Keratinocyte (primary cell): ENCODE results near the gene RPS21. TPM values are rescaled to one million over a fixed set of nuclear protein-coding genes. Genes with fewer than 3 reads are reported as not detected.
A peak's percentile ranks its signal among the peaks of the same experiment; 100 is the strongest.

ENCODE experiments used
- DNase-seq: peaks from one replicate; pipeline ENCODE4 v3.0.0-alpha.2; 2011; ENCODE audit warnings: low read depth, missing footprints, low spot score
- FAIRE-seq: peaks from 2 replicates; lab custom pipeline; 2011; peaks lifted over from hg19 to GRCh38; lab: Jason Lieb, UNC
- H2AFZ ChIP-seq: 2 replicates; pipeline ENCODE4 v1.6.0; 2012; ENCODE audit warnings: low read length, control low read depth, inconsistent platforms; ENCODE audit not compliant: control insufficient read depth
- H3K27ac ChIP-seq: 2 replicates; pipeline ENCODE4 v1.5.1; 2011; ENCODE audit warnings: low read length; ENCODE audit not compliant: control insufficient read depth, insufficient read depth
- H3K27me3 ChIP-seq: 3 replicates; pipeline ENCODE4 v1.6.0; 2011; ENCODE audit warnings: low read length; ENCODE audit not compliant: control insufficient read depth, insufficient read depth; ENCODE audit errors: extremely low read depth
- H3K36me3 ChIP-seq, 2 experiments: 2 replicates in 1 of 2; 3 replicates in 1 of 2; pipeline ENCODE4 v1.5.1; 2011; ENCODE audit warnings: low read length in 2 of 2, mild to moderate bottlenecking in 1 of 2; ENCODE audit not compliant: control insufficient read depth in 2 of 2, insufficient read depth in 2 of 2; ENCODE audit errors: extremely low read depth in 1 of 2
- H3K4me1 ChIP-seq: 3 replicates; pipeline ENCODE4 v1.5.1; 2011; ENCODE audit warnings: low read length; ENCODE audit not compliant: control insufficient read depth, insufficient read depth; ENCODE audit errors: extremely low read depth
- H3K4me2 ChIP-seq: 3 replicates; pipeline ENCODE4 v1.6.0; 2011; ENCODE audit warnings: low read depth, low read length; ENCODE audit not compliant: control insufficient read depth, insufficient read depth; ENCODE audit errors: extremely low read depth
- H3K4me3 ChIP-seq, 3 experiments: fragments of 200-600 bp in 1 of 3; sonication (generic) in 1 of 3; 2 replicates in 2 of 3; 3 replicates in 1 of 3; pipeline ENCODE4 v1.5.1; 2011 to 2016; ENCODE audit warnings: low read length in 3 of 3, mild to moderate bottlenecking in 3 of 3, control low read depth in 2 of 3, inconsistent platforms in 1 of 3, low read depth in 1 of 3, mixed read lengths in 1 of 3, mixed run types in 1 of 3, moderate library complexity in 1 of 3; ENCODE audit not compliant: control insufficient read depth in 2 of 3, insufficient read depth in 2 of 3; ENCODE audit errors: extremely low read depth in 1 of 3
- H3K79me2 ChIP-seq: 2 replicates; pipeline ENCODE4 v1.6.0; 2012; ENCODE audit warnings: low read length; ENCODE audit not compliant: control insufficient read depth, insufficient read depth
- H3K9ac ChIP-seq: 3 replicates; pipeline ENCODE4 v1.6.0; 2011; ENCODE audit warnings: low read length; ENCODE audit not compliant: control insufficient read depth, insufficient read depth; ENCODE audit errors: extremely low read depth
- H3K9me1 ChIP-seq: 3 replicates; pipeline ENCODE4 v1.6.0; 2011; ENCODE audit warnings: low read length; ENCODE audit not compliant: control insufficient read depth, insufficient read depth; ENCODE audit errors: extremely low read depth
- H3K9me3 ChIP-seq: 2 replicates; pipeline ENCODE4 v1.5.1; 2012; ENCODE audit warnings: low read depth, low read length; ENCODE audit not compliant: control insufficient read depth
- H4K20me1 ChIP-seq: 3 replicates; pipeline ENCODE4 v1.6.0; 2011; ENCODE audit warnings: low read length; ENCODE audit not compliant: control insufficient read depth, insufficient read depth; ENCODE audit errors: extremely low read depth
- CTCF ChIP-seq, 3 experiments: IDR thresholded peaks in 1 of 3; conservative IDR thresholded peaks in 1 of 3; optimal IDR thresholded peaks in 1 of 3; 2 replicates in 2 of 3; 3 replicates in 1 of 3; pipeline versions ENCODE3 to v1.5.1; 2011; ENCODE audit warnings: low read length in 3 of 3, mild to moderate bottlenecking in 3 of 3, moderate library complexity in 2 of 3, control low read depth in 1 of 3, inconsistent platforms in 1 of 3; ENCODE audit not compliant: insufficient read depth in 2 of 3; ENCODE audit errors: extremely low read depth in 1 of 3
- EZH2 ChIP-seq: IDR thresholded peaks from one replicate; pipeline ENCODE4 v1.6.1; 2012; ENCODE audit warnings: inconsistent platforms, mild to moderate bottlenecking, low read length, moderate library complexity
- dilution Hi-C: fragments of 300-500 bp; cut with MboI; formaldehyde crosslinking; loops from one replicate; pipeline ENCODE4 v1.7.0; 2020; ENCODE audit warnings: low sequenced_read_pairs; ENCODE audit not compliant: extremely low pct_ligation_motif_present
- polyA plus RNA-seq, 5 experiments: library from polyadenylated mRNA; depleted of rRNA in 3 of 5; stranded (reverse) in 3 of 5; stranded (forward) in 1 of 5; unstranded in 1 of 5; fragments of >200 nt; gene quantifications; 1 replicate in 1 of 5; 2 replicates in 3 of 5; 3 replicates in 1 of 5; pipeline versions ENCODE4 v1.2.1 to v1.2.3, GENCODE V29; 2011 to 2012; ENCODE audit warnings: missing spikeins in 2 of 5, low read depth in 1 of 5, low replicate concordance in 1 of 5

The RPS21 gene
- polyA plus RNA-seq, 1 donor (not counting 4 experiments of a cell fraction or from before 2014, with no cell fraction given): 3,874 TPM

DNA sequence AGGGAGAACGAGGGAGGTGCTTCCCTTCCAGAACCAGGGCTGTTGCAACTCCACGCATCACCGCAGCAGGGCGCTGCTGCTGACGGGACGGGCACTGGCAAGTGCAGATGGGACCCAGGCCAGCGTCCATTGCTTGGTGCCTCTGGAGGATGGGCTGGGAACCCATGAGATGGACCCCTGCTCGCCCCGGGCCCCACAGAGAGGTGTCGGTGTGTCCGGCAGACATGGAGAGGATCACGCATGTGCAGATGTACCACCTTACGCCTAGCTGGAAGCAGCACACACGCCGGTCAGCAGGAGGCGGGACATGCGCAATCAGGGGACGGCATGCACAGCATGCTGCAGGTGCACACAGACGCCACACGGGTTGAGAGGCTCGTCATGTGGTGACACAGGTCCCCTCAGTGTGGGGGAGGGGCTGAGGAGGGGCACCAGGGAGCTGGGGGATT, 14.5 kb downstream of the RPS21 start:
- H3K79me2 ChIP-seq: peaks cover 4% of the 10 kb centered on the region

GRCh38 chr20:62402456-62403150, 15.7 kb downstream of the RPS21 start:
- Histone ChIP-seq H3K9me1 (no peaks in the 10 kb centered on the region), H3K4me3 (no peak overlapping the region), H2AFZ (no peak overlapping the region), H3K27me3 (no peaks in the 10 kb centered on the region), H3K36me3 (peaks cover 0 to 1% of the 10 kb centered on the region in 2 experiments), H3K79me2 (peaks cover 7% of the 10 kb centered on the region), H4K20me1 (no peaks in the 10 kb centered on the region), H3K27ac (no peak overlapping the region), H3K9me3 (no peaks in the 10 kb centered on the region), H3K4me2 (no peak overlapping the region), H3K9ac (no peak overlapping the region), H3K4me1 (peaks cover 9% of the 10 kb centered on the region)
- TF ChIP-seq CTCF (optimal IDR thresholded peaks at IDR 0.05 in 1 of 3, IDR thresholded peaks at IDR 0.05 in 1 of 3, conservative IDR thresholded peaks at IDR 0.05 in 1 of 3; ENCODE audit: extremely low read depth in 1 of 3, insufficient read depth in 2 of 3, low read length in 3 of 3) (no peak), EZH2 (no peak)
- DNase-seq (no peak), FAIRE-seq (no peak)
- dilution Hi-C loops: no loop called here

More for the DNA sequence above, 14.5 kb downstream of the RPS21 start:
- H3K4me3 ChIP-seq: no peak overlapping the region
- H3K4me2 ChIP-seq: no peak overlapping the region
- no peak overlapping the region for H2AFZ ChIP-seq
- no peaks in the 10 kb centered on the region for H4K20me1 ChIP-seq
- DNase-seq (no peak), FAIRE-seq (no peak)
- peaks cover 3% of the 10 kb centered on the region for H3K4me1 ChIP-seq
- peaks cover 0 to 1% of the 10 kb centered on the region in 2 experiments for H3K36me3 ChIP-seq
- no peak overlapping the region for H3K9ac ChIP-seq
- H3K9me1 ChIP-seq: no peaks in the 10 kb centered on the region
- H3K9me3 ChIP-seq: no peaks in the 10 kb centered on the region
- H3K27me3 ChIP-seq: no peaks in the 10 kb centered on the region
- no peak for TF ChIP-seq EZH2
- TF ChIP-seq CTCF (optimal IDR thresholded peaks at IDR 0.05 in 1 of 3, IDR thresholded peaks at IDR 0.05 in 1 of 3, conservative IDR thresholded peaks at IDR 0.05 in 1 of 3; ENCODE audit: extremely low read depth in 1 of 3, insufficient read depth in 2 of 3, low read length in 3 of 3): peak; percentile 28 to 61 (median 40)
- dilution Hi-C loops: no loop called here
- no peak overlapping the region for H3K27ac ChIP-seq
